Keratinocyte (primary cell): ENCODE measurements around the gene GRK4. TPM values are rescaled to one million over a fixed set of nuclear protein-coding genes. Genes with fewer than 3 reads are reported as not detected.

Experiments used
- DNase-seq: peaks from one replicate; pipeline ENCODE4 v3.0.0-alpha.2; 2011; ENCODE audit warnings: low read depth, missing footprints, low spot score
- FAIRE-seq: peaks from 2 replicates; lab custom pipeline; 2011; peaks lifted over from hg19 to GRCh38; lab: Jason Lieb, UNC
- H2AFZ ChIP-seq: 2 replicates; pipeline ENCODE4 v1.6.0; 2012; ENCODE audit warnings: low read length, control low read depth, inconsistent platforms; ENCODE audit not compliant: control insufficient read depth
- H3K27ac ChIP-seq: 2 replicates; pipeline ENCODE4 v1.5.1; 2011; ENCODE audit warnings: low read length; ENCODE audit not compliant: control insufficient read depth, insufficient read depth
- H3K27me3 ChIP-seq: 3 replicates; pipeline ENCODE4 v1.6.0; 2011; ENCODE audit warnings: low read length; ENCODE audit not compliant: control insufficient read depth, insufficient read depth; ENCODE audit errors: extremely low read depth
- H3K36me3 ChIP-seq, 2 experiments: 2 replicates in 1 of 2; 3 replicates in 1 of 2; pipeline ENCODE4 v1.5.1; 2011; ENCODE audit warnings: low read length in 2 of 2, mild to moderate bottlenecking in 1 of 2; ENCODE audit not compliant: control insufficient read depth in 2 of 2, insufficient read depth in 2 of 2; ENCODE audit errors: extremely low read depth in 1 of 2
- H3K4me1 ChIP-seq: 3 replicates; pipeline ENCODE4 v1.5.1; 2011; ENCODE audit warnings: low read length; ENCODE audit not compliant: control insufficient read depth, insufficient read depth; ENCODE audit errors: extremely low read depth
- H3K4me2 ChIP-seq: 3 replicates; pipeline ENCODE4 v1.6.0; 2011; ENCODE audit warnings: low read depth, low read length; ENCODE audit not compliant: control insufficient read depth, insufficient read depth; ENCODE audit errors: extremely low read depth
- H3K4me3 ChIP-seq, 3 experiments: fragments of 200-600 bp in 1 of 3; sonication (generic) in 1 of 3; 2 replicates in 2 of 3; 3 replicates in 1 of 3; pipeline ENCODE4 v1.5.1; 2011 to 2016; ENCODE audit warnings: low read length in 3 of 3, mild to moderate bottlenecking in 3 of 3, control low read depth in 2 of 3, inconsistent platforms in 1 of 3, low read depth in 1 of 3, mixed read lengths in 1 of 3, mixed run types in 1 of 3, moderate library complexity in 1 of 3; ENCODE audit not compliant: control insufficient read depth in 2 of 3, insufficient read depth in 2 of 3; ENCODE audit errors: extremely low read depth in 1 of 3
- H3K79me2 ChIP-seq: 2 replicates; pipeline ENCODE4 v1.6.0; 2012; ENCODE audit warnings: low read length; ENCODE audit not compliant: control insufficient read depth, insufficient read depth
- H3K9ac ChIP-seq: 3 replicates; pipeline ENCODE4 v1.6.0; 2011; ENCODE audit warnings: low read length; ENCODE audit not compliant: control insufficient read depth, insufficient read depth; ENCODE audit errors: extremely low read depth
- H3K9me1 ChIP-seq: 3 replicates; pipeline ENCODE4 v1.6.0; 2011; ENCODE audit warnings: low read length; ENCODE audit not compliant: control insufficient read depth, insufficient read depth; ENCODE audit errors: extremely low read depth
- H3K9me3 ChIP-seq: 2 replicates; pipeline ENCODE4 v1.5.1; 2012; ENCODE audit warnings: low read depth, low read length; ENCODE audit not compliant: control insufficient read depth
- H4K20me1 ChIP-seq: 3 replicates; pipeline ENCODE4 v1.6.0; 2011; ENCODE audit warnings: low read length; ENCODE audit not compliant: control insufficient read depth, insufficient read depth; ENCODE audit errors: extremely low read depth
- EZH2 ChIP-seq: IDR thresholded peaks from one replicate; pipeline ENCODE4 v1.6.1; 2012; ENCODE audit warnings: inconsistent platforms, mild to moderate bottlenecking, low read length, moderate library complexity
- dilution Hi-C: fragments of 300-500 bp; cut with MboI; formaldehyde crosslinking; loops from one replicate; pipeline ENCODE4 v1.7.0; 2020; ENCODE audit warnings: low sequenced_read_pairs; ENCODE audit not compliant: extremely low pct_ligation_motif_present
- polyA plus RNA-seq, 5 experiments: library from polyadenylated mRNA; depleted of rRNA in 3 of 5; stranded (reverse) in 3 of 5; stranded (forward) in 1 of 5; unstranded in 1 of 5; fragments of >200 nt; gene quantifications; 1 replicate in 1 of 5; 2 replicates in 3 of 5; 3 replicates in 1 of 5; pipeline versions ENCODE4 v1.2.1 to v1.2.3, GENCODE V29; 2011 to 2012; ENCODE audit warnings: missing spikeins in 2 of 5, low read depth in 1 of 5, low replicate concordance in 1 of 5
- TF ChIP-seq, protein P1 (sequence below), 3 experiments: IDR thresholded peaks in 1 of 3; conservative IDR thresholded peaks in 1 of 3; optimal IDR thresholded peaks in 1 of 3; 2 replicates in 2 of 3; 3 replicates in 1 of 3; pipeline versions ENCODE3 to v1.5.1; 2011; ENCODE audit warnings: low read length in 3 of 3, mild to moderate bottlenecking in 3 of 3, moderate library complexity in 2 of 3, control low read depth in 1 of 3, inconsistent platforms in 1 of 3; ENCODE audit not compliant: insufficient read depth in 2 of 3; ENCODE audit errors: extremely low read depth in 1 of 3

The GRK4 gene
- polyA plus RNA-seq, 1 donor (not counting 4 experiments of a cell fraction or from before 2014, with no cell fraction given): 4.3 TPM

DNA sequence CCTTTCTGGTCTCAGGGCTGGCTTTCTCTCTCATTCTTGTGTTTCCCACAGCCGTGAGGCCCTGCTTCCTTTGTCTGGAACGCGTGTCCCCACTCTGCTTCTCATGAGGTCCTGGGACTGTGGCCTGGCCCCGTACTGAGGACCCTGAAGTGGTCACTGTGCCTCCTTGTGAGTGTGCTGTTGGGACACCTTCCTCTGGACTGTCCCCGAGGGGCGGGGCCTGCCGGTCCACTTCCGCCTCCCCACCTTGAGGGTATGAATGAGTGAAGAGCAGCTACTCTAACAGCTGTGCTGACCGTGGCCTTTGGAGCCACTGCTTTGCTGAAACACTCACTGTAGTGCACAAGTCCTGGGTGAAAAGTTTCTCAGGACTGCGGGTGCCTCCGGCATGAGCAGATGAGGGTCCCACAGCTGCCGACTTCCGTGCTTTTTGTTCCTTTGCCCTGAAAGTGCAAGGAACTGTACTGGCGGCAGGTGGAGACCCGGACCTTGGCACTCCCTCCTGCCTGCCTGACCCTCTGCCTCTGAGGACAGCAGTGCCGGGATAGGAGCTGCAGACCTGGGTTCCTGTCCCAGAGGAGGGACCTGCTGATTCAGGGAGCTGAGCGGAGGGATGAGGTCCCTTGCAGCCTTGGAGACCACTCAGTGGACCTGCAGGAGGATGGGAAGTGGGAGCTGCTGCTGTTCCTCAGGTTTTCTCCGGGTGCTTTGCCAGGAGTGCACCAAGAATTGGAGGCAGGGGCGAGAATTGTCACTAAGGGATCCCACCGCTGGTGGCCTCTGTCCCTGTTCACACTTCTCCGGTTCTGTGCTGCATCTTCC lies 73.0 kb downstream of the GRK4 start:
- H3K9me1 ChIP-seq: no peaks in the 10 kb centered on the region
- no peak overlapping the region for H3K27ac ChIP-seq
- dilution Hi-C loops: no loop called here
- H3K4me1 ChIP-seq: peaks cover 14% of the 10 kb centered on the region
- no peaks in the 10 kb centered on the region for H3K9me3 ChIP-seq
- no peak overlapping the region for H3K4me3 ChIP-seq
- TF ChIP-seq EZH2: no peak
- TF ChIP-seq, protein P1, sequence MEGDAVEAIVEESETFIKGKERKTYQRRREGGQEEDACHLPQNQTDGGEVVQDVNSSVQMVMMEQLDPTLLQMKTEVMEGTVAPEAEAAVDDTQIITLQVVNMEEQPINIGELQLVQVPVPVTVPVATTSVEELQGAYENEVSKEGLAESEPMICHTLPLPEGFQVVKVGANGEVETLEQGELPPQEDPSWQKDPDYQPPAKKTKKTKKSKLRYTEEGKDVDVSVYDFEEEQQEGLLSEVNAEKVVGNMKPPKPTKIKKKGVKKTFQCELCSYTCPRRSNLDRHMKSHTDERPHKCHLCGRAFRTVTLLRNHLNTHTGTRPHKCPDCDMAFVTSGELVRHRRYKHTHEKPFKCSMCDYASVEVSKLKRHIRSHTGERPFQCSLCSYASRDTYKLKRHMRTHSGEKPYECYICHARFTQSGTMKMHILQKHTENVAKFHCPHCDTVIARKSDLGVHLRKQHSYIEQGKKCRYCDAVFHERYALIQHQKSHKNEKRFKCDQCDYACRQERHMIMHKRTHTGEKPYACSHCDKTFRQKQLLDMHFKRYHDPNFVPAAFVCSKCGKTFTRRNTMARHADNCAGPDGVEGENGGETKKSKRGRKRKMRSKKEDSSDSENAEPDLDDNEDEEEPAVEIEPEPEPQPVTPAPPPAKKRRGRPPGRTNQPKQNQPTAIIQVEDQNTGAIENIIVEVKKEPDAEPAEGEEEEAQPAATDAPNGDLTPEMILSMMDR (optimal IDR thresholded peaks at IDR 0.05 in 1 of 3, IDR thresholded peaks at IDR 0.05 in 1 of 3, conservative IDR thresholded peaks at IDR 0.05 in 1 of 3; ENCODE audit: extremely low read depth in 1 of 3, insufficient read depth in 2 of 3, low read length in 3 of 3): no peak
- H3K9ac ChIP-seq: no peak overlapping the region
- DNase-seq: no peak
- no peaks in the 10 kb centered on the region for H3K79me2 ChIP-seq
- FAIRE-seq: no peak
- H2AFZ ChIP-seq: no peak overlapping the region
- no peak overlapping the region for H3K4me2 ChIP-seq
- H3K27me3 ChIP-seq: peaks cover 19% of the 10 kb centered on the region
- no peaks in the 10 kb centered on the region for H3K36me3 ChIP-seq
- no peaks in the 10 kb centered on the region for H4K20me1 ChIP-seq

DNA sequence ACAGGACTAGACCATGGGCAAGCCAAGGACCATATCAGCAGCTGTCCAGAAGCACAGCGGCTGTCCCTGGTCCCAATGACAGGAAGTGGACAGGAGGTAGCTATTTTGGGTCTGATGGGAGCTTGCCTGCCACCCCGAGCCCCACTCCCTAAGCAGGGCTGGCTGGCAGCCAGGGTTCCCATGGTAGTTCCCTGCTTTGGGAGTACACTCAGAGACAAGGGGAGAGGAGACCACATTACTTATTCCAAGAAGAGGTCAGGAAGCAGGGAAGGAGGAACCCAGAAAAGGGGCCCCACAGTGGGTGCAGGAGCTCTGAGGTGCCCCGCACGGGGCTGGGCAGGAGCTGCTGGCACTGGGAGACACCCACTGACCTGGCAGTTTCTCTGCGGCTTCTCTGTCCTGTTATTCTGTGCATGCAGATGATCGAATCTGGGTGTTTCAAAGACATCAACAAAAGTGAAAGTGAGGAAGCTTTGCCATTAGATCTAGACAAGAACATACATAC lies 74.6 kb downstream of the GRK4 start:
- peak overlapping the region; percentile 53 for H3K4me2 ChIP-seq
- H2AFZ ChIP-seq: no peak overlapping the region
- dilution Hi-C loops: no loop called here
- peaks cover 29% of the 10 kb centered on the region for H3K4me1 ChIP-seq
- H3K36me3 ChIP-seq: no peaks in the 10 kb centered on the region
- no peaks in the 10 kb centered on the region for H3K9me1 ChIP-seq
- no peak for FAIRE-seq
- TF ChIP-seq, protein P1 (optimal IDR thresholded peaks at IDR 0.05 in 1 of 3, IDR thresholded peaks at IDR 0.05 in 1 of 3, conservative IDR thresholded peaks at IDR 0.05 in 1 of 3; ENCODE audit: extremely low read depth in 1 of 3, insufficient read depth in 2 of 3, low read length in 3 of 3): no peak
- TF ChIP-seq EZH2: no peak
- no peak overlapping the region for H3K27ac ChIP-seq
- H3K4me3 ChIP-seq: no peak overlapping the region
- H4K20me1 ChIP-seq: no peaks in the 10 kb centered on the region
- H3K9me3 ChIP-seq: no peaks in the 10 kb centered on the region
- DNase-seq: no peak
- no peaks in the 10 kb centered on the region for H3K79me2 ChIP-seq
- peak overlapping the region; percentile 22 for H3K9ac ChIP-seq
- peaks cover 19% of the 10 kb centered on the region for H3K27me3 ChIP-seq
